ENCODE results near the gene CUX1.

DNA sequence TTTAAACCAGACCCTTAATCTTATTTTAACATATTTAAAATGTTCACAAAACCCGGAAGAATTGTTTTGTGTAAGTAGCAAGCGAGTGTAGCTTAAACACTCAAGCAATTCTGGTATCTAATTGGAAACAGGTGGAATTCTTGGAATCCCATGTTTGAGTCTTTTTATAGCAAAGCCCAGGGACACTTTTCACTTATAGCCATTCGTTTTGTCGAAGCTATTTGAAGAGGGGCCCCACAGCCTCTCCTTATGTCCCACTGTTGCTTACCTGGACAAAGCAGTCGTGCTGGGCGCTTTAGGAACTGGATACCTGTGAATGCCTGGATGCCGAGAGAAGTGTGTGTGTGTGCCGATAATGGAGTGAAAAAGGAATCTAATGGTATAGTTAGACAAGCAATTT lies 3.3 kb downstream of the CUX1 start:
- TF ChIP-seq, protein P1, sequence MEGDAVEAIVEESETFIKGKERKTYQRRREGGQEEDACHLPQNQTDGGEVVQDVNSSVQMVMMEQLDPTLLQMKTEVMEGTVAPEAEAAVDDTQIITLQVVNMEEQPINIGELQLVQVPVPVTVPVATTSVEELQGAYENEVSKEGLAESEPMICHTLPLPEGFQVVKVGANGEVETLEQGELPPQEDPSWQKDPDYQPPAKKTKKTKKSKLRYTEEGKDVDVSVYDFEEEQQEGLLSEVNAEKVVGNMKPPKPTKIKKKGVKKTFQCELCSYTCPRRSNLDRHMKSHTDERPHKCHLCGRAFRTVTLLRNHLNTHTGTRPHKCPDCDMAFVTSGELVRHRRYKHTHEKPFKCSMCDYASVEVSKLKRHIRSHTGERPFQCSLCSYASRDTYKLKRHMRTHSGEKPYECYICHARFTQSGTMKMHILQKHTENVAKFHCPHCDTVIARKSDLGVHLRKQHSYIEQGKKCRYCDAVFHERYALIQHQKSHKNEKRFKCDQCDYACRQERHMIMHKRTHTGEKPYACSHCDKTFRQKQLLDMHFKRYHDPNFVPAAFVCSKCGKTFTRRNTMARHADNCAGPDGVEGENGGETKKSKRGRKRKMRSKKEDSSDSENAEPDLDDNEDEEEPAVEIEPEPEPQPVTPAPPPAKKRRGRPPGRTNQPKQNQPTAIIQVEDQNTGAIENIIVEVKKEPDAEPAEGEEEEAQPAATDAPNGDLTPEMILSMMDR (IDR thresholded peaks at IDR 0.05), result no peak
- TF ChIP-seq POLR2A (IDR thresholded peaks at IDR 0.05), result no peak

Data from breast epithelium (tissue), 3 donors.